ENCODE data around the gene LRTM2. TPM values are rescaled to one million over a fixed set of nuclear protein-coding genes. Genes with fewer than 3 reads are reported as not detected.
A peak's percentile ranks its signal among the peaks of the same experiment; 100 is the strongest.

Gene LRTM2
- total and polyA plus RNA-seq, 9 of the 15 experiments (the other 6 are each of a cell fraction or from before 2014, with no cell fraction given): 0.09 TPM; not detected in 8

DNA sequence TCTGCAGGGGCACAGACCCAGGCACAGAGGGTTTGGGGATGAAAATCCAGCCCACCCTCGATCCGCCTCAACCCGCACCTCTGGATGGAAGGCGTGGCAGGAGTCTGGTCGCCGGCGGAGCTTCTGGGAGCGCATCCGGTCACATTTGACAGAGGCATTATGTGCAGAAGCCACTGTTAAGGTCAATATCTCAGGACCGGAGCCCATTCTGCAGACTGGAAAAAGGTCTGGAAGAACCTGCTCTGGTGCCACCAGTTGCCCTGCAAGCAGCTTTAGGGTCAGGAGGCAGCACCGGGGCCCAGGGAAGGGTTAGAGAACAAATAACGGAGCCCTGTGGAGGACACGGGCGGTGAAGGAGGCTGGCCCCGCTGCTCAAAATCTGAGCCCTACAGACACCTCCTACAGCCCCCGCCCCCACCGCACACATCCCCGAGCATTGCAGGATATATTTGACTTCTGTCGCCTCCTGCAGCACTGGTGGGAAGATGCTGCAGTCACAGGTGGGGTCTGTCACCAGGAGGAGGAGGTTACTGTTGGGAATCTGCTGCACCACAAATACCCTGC is 25.1 kb upstream of the LRTM2 start:
- CTCF ChIA-PET (ENCODE audit: low intra/inter-chr PET ratio): interaction anchor here (1.5 to 3.4 kb wide), 3 partner anchors 145 to 787 kb away, joined by 4 to 44 read pairs (median 6); no protein-coding TSS in a partner anchor
- 0 out of 2 replicates have a peak overlapping the region, but pooled peaks have one; percentile 60 for H3K4me2 ChIP-seq (ENCODE audit: insufficient read depth, low read length)
- peaks cover 0 to 42% of the 10 kb centered on the region in 2 experiments; a peak in 4 of 5 replicates for H3K4me1 ChIP-seq (replicated peaks in 1 of 2; ENCODE audit: control insufficient read depth in 2 of 2, insufficient read depth in 2 of 2, low read length in 2 of 2)
- no peaks in the 10 kb centered on the region; the same call in 1 of the 2 replicates for H4K20me1 ChIP-seq (replicated peaks; ENCODE audit: control insufficient read depth, insufficient read depth, low read length)
- 59% methylated on average over 15 of the region's 19 CpGs for WGBS (ENCODE audit: insufficient coverage, low coverage, missing lambda C conversion rate)
- DNase-seq (ENCODE audit: extremely low read depth in 1 of 4, low spot score in 3 of 4): no peak
- TF ChIP-seq KLF13 (tag; IDR thresholded peaks at IDR 0.05; ENCODE audit: borderline replicate concordance, low read depth) (no peak), RBM39 (optimal IDR thresholded peaks at IDR 0.05; ENCODE audit: low read depth, low read length) (no peak), HNRNPUL1 (IDR thresholded peaks at IDR 0.05; ENCODE audit: low read length) (no peak), ZNF239 (CRISPR knock-in tag; IDR thresholded peaks at IDR 0.05) (no peak), NFE2L1 (tag; IDR thresholded peaks at IDR 0.05; ENCODE audit: borderline replicate concordance, low read depth) (no peak)
- TF ChIP-seq, protein P1, sequence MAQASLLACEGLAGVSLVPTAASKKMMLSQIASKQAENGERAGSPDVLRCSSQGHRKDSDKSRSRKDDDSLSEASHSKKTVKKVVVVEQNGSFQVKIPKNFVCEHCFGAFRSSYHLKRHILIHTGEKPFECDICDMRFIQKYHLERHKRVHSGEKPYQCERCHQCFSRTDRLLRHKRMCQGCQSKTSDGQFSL (CRISPR knock-in tag; IDR thresholded peaks at IDR 0.05): no peak
- TF ChIP-seq, protein P1 (tag; IDR thresholded peaks at IDR 0.05): no peak
- peak overlapping the region; percentile 70; the same call in 1 of the 2 replicates for H2AFZ ChIP-seq (ENCODE audit: low read depth, low read length)
- no peaks in the 10 kb centered on the region for H3K27me3 ChIP-seq (ENCODE audit: control insufficient read depth in 2 of 2, insufficient read depth in 2 of 2, low read length in 2 of 2)
- POLR2A ChIA-PET: no interaction called here
- in situ Hi-C loops (cut with MboI): no loop called here
- no peak overlapping the region for H3K27ac ChIP-seq (ENCODE audit: extremely low read depth, low read depth, low read length)
- peak overlapping the region in 1 of 2 experiments; percentile 36; a peak in 1 of 4 replicates for H3K9ac ChIP-seq (ENCODE audit: insufficient read depth in 1 of 2, low read depth in 2 of 2, low read length in 2 of 2)
- no peaks in the 10 kb centered on the region for H3K9me1 ChIP-seq (ENCODE audit: control insufficient read depth, insufficient read depth, low read length)
- no peaks in the 10 kb centered on the region for H3K36me3 ChIP-seq (ENCODE audit: control insufficient read depth, insufficient read depth, low read length)
- FAIRE-seq: no peak
- intact Hi-C loops (cut with micrococcal nuclease): loop anchor here (10.0 kb wide), 1 partner anchor 239 kb away; no protein-coding TSS in a partner anchor
- no peaks in the 10 kb centered on the region for H3K9me3 ChIP-seq (replicated peaks; ENCODE audit: control insufficient read depth, insufficient read depth, low read depth, low read length)
- ATAC-seq: no peak
- H3K4me3 ChIP-seq: no peak overlapping the region
- no peaks in the 10 kb centered on the region for H3K79me2 ChIP-seq (ENCODE audit: control insufficient read depth, insufficient read depth, low read length)
- no TSS peak for BruUV-seq (replicated peaks)

Data from K562 (cell line).